A549 treated with DMSO at 1 μM for 4 hours (cell line): ENCODE measurements around the gene MAP3K2. TPM values are rescaled to one million over a fixed set of nuclear protein-coding genes. Genes with fewer than 3 reads are reported as not detected.

Experiments used
- total RNA-seq: library from RNA; stranded (reverse); fragments of 200-300 nt; extraction: Qiagen RNA extraction; gene quantifications from 5 replicates; pipeline ENCODE4 v1.2.3, GENCODE V29; 2022; ENCODE audit warnings: low read depth

Gene MAP3K2
- 17.1 to 32.0 TPM (median 27.2 TPM) in 5 replicates for total RNA-seq

GRCh38 chr2:127387655-127388422, at the start of gene MAP3K2:
TSS of gene MAP3K2 (minus strand) at chr2:127387975. CDS start at chr2:127343129, 44,846 bp downstream.

GRCh38 chr2:127418300-127419111, 30.7 kb upstream of the MAP3K2 start, which contains the start of gene PROC:
TSS of gene PROC (plus strand) at chr2:127418427. CDS start at chr2:127419943, 1,516 bp downstream.

GRCh38 chr2:127293748-127294562, 93.8 kb downstream of the MAP3K2 start, which contains the start of gene ERCC3:
TSS of gene ERCC3 (minus strand) at chr2:127294144. CDS start at chr2:127294081, 63 bp downstream.

Other genes starting within 250 kb of the MAP3K2 start
- gene CYP27C1, start 167.7 kb downstream of the MAP3K2 start, total RNA-seq: 4.0 to 5.7 TPM (median 5.3 TPM) in 5 replicates
- gene ERCC3, start 93.8 kb downstream of the MAP3K2 start, total RNA-seq: 47.5 to 51.9 TPM (median 48.9 TPM) in 5 replicates
- gene PROC, start 30.5 kb upstream of the MAP3K2 start, total RNA-seq: 2.9 to 4.5 TPM (median 3.3 TPM) in 5 replicates
- 36.9 to 44.1 TPM (median 40.7 TPM) in 5 replicates for gene IWS1, start 138.5 kb upstream of the MAP3K2 start, total RNA-seq
- gene MYO7B, start 147.7 kb upstream of the MAP3K2 start, total RNA-seq: 0.11 to 0.17 TPM (median 0.14 TPM) in 5 replicates